Astrocyte (in vitro differentiated cells and primary cell): ENCODE results near the gene RBFOX2. TPM values are rescaled to one million over a fixed set of nuclear protein-coding genes. Genes with fewer than 3 reads are reported as not detected.
A peak's percentile ranks its signal among the peaks of the same experiment; 100 is the strongest.

ENCODE experiments used
- DNase-seq: peaks from one replicate; pipeline ENCODE4 v3.0.0-alpha.2; 2010; ENCODE audit warnings: low read depth
- FAIRE-seq: peaks from 2 replicates; lab custom pipeline; 2011; peaks lifted over from hg19 to GRCh38; lab: Jason Lieb, UNC
- H2AFZ ChIP-seq: 2 replicates; pipeline ENCODE4 v1.6.0; 2012; ENCODE audit warnings: low read depth, low read length, inconsistent platforms
- H3K27ac ChIP-seq: 2 replicates; pipeline ENCODE4 v1.5.1; 2011; ENCODE audit warnings: low read depth, low read length, inconsistent platforms
- H3K27me3 ChIP-seq: 2 replicates; pipeline ENCODE4 v1.6.0; 2011; ENCODE audit warnings: low read length, inconsistent platforms; ENCODE audit not compliant: insufficient read depth
- H3K36me3 ChIP-seq: 2 replicates; pipeline ENCODE4 v1.5.1; 2011; ENCODE audit warnings: low read length, inconsistent platforms; ENCODE audit not compliant: insufficient read depth
- H3K4me1 ChIP-seq: 2 replicates; pipeline ENCODE4 v1.5.1; 2011; ENCODE audit warnings: low read length, inconsistent platforms; ENCODE audit not compliant: insufficient read depth
- H3K4me2 ChIP-seq: 2 replicates; pipeline ENCODE4 v1.6.0; 2012; ENCODE audit warnings: low read length, inconsistent platforms
- H3K4me3 ChIP-seq: 2 replicates; pipeline ENCODE4 v1.5.1; 2011; ENCODE audit warnings: low read depth, mild to moderate bottlenecking, low read length, inconsistent platforms; ENCODE audit not compliant: insufficient read depth
- H3K79me2 ChIP-seq: 2 replicates; pipeline ENCODE4 v1.6.0; 2012; ENCODE audit warnings: mild to moderate bottlenecking, low read length, inconsistent platforms; ENCODE audit not compliant: insufficient read depth
- H3K9ac ChIP-seq: 2 replicates; pipeline ENCODE4 v1.6.0; 2012; ENCODE audit warnings: mild to moderate bottlenecking, low read length, inconsistent platforms
- H3K9me3 ChIP-seq: 2 replicates; pipeline ENCODE4 v1.5.1; 2012; ENCODE audit warnings: low read depth, mild to moderate bottlenecking, low read length, inconsistent platforms; ENCODE audit not compliant: insufficient read depth
- H4K20me1 ChIP-seq: 2 replicates; pipeline ENCODE4 v1.6.0; 2012; ENCODE audit warnings: low read length, inconsistent platforms; ENCODE audit not compliant: insufficient read depth
- H3K27ac Mint-ChIP-seq: one replicate; pipeline ENCODE4 v1.8.0; 2021; ENCODE audit warnings: mild to moderate bottlenecking, mixed read lengths; ENCODE audit not compliant: unreplicated experiment
- H3K27me3 Mint-ChIP-seq: one replicate; pipeline ENCODE4 v1.8.0; 2021; ENCODE audit warnings: low read depth, mixed read lengths; ENCODE audit not compliant: unreplicated experiment
- H3K36me3 Mint-ChIP-seq: one replicate; pipeline ENCODE4 v1.8.0; 2021; ENCODE audit warnings: low read depth, mixed read lengths; ENCODE audit not compliant: unreplicated experiment
- H3K4me1 Mint-ChIP-seq: one replicate; pipeline ENCODE4 v1.8.0; 2021; ENCODE audit warnings: low read depth, mixed read lengths; ENCODE audit not compliant: unreplicated experiment
- H3K4me3 Mint-ChIP-seq: one replicate; pipeline ENCODE4 v1.8.0; 2021; ENCODE audit warnings: mild to moderate bottlenecking, moderate library complexity, mixed read lengths; ENCODE audit not compliant: unreplicated experiment
- H3K9me3 Mint-ChIP-seq: one replicate; pipeline ENCODE4 v1.8.0; 2021; ENCODE audit warnings: mild to moderate bottlenecking, mixed read lengths; ENCODE audit not compliant: unreplicated experiment
- CTCF ChIP-seq: IDR thresholded peaks from 2 replicates; pipeline ENCODE4 v1.5.1; 2011; ENCODE audit warnings: low read depth, mild to moderate bottlenecking, inconsistent platforms, low read length, moderate library complexity; ENCODE audit not compliant: insufficient read depth
- EZH2 ChIP-seq: IDR thresholded peaks from 2 replicates; pipeline ENCODE4 v1.6.1; 2012; ENCODE audit warnings: mild to moderate bottlenecking, low read length, inconsistent platforms; ENCODE audit not compliant: insufficient read depth
- total RNA-seq: library from RNA; stranded (reverse); gene quantifications from 2 replicates; pipeline ENCODE4 v1.2.1, GENCODE V29; 2021

The RBFOX2 gene
- total RNA-seq, 1 donor from 2014 or later, result 169 TPM

- no peak overlapping the region for H3K4me2 ChIP-seq
- no peaks in the 10 kb centered on the region for H3K27me3 ChIP-seq
- no peaks in the 10 kb centered on the region for H3K27me3 Mint-ChIP-seq
- H3K9me3 ChIP-seq, result no peaks in the 10 kb centered on the region
- H3K36me3 ChIP-seq, result no peaks in the 10 kb centered on the region
- H3K4me1 ChIP-seq, result peaks cover 3% of the 10 kb centered on the region
- peaks cover 53% of the 10 kb centered on the region for H4K20me1 ChIP-seq
- H3K27ac ChIP-seq, result no peak overlapping the region
- FAIRE-seq (no peak), DNase-seq (peak; percentile 30)
- H3K36me3 Mint-ChIP-seq, result peaks cover 2% of the 10 kb centered on the region
- no peak overlapping the region for H3K4me3 ChIP-seq
- H3K4me3 Mint-ChIP-seq, result peak overlapping the region; percentile 17
- TF ChIP-seq CTCF, result no peak
- TF ChIP-seq EZH2, result no peak
- no peaks in the 10 kb centered on the region for H3K9me3 Mint-ChIP-seq
- H3K27ac Mint-ChIP-seq, result no peak overlapping the region
- H3K79me2 ChIP-seq, result peaks cover 53% of the 10 kb centered on the region
- no peak overlapping the region for H2AFZ ChIP-seq
- H3K9ac ChIP-seq, result no peak overlapping the region
- peaks cover 28% of the 10 kb centered on the region for H3K4me1 Mint-ChIP-seq
These were observed 162.0 kb downstream of the RBFOX2 start for GRCh38 chr22:35866651-35867050.

GRCh38 chr22:35864545-35865165 lies 164.0 kb downstream of the RBFOX2 start:
- no peaks in the 10 kb centered on the region for H3K36me3 ChIP-seq
- H3K9me3 Mint-ChIP-seq, result peaks cover 2% of the 10 kb centered on the region
- no peak for TF ChIP-seq CTCF
- TF ChIP-seq EZH2, result no peak
- DNase-seq (no peak), FAIRE-seq (no peak)
- H3K9ac ChIP-seq, result no peak overlapping the region
- H3K4me1 ChIP-seq, result peaks cover 3% of the 10 kb centered on the region
- no peak overlapping the region for H3K4me3 Mint-ChIP-seq
- H2AFZ ChIP-seq, result no peak overlapping the region
- H3K4me2 ChIP-seq, result no peak overlapping the region
- no peaks in the 10 kb centered on the region for H3K27me3 Mint-ChIP-seq
- H3K4me1 Mint-ChIP-seq, result peaks cover 25% of the 10 kb centered on the region
- H3K9me3 ChIP-seq, result no peaks in the 10 kb centered on the region
- no peak overlapping the region for H3K27ac ChIP-seq
- H3K27ac Mint-ChIP-seq, result no peak overlapping the region
- no peak overlapping the region for H3K4me3 ChIP-seq
- H3K27me3 ChIP-seq, result no peaks in the 10 kb centered on the region
- peaks cover 71% of the 10 kb centered on the region for H3K79me2 ChIP-seq
- H3K36me3 Mint-ChIP-seq, result no peaks in the 10 kb centered on the region
- peaks cover 45% of the 10 kb centered on the region for H4K20me1 ChIP-seq

- FAIRE-seq, result no peak
- TF ChIP-seq CTCF (no peak), EZH2 (no peak)
- no peaks in the 10 kb centered on the region for H3K36me3 ChIP-seq
- peaks cover 49% of the 10 kb centered on the region for H4K20me1 ChIP-seq
- H3K27me3 ChIP-seq, result no peaks in the 10 kb centered on the region
- H3K27ac Mint-ChIP-seq, result no peak overlapping the region
- H3K4me2 ChIP-seq, result no peak overlapping the region
- peaks cover 75% of the 10 kb centered on the region for H3K79me2 ChIP-seq
- no peak overlapping the region for H3K4me3 Mint-ChIP-seq
- H2AFZ ChIP-seq, result no peak overlapping the region
- H3K4me1 Mint-ChIP-seq, result peaks cover 15% of the 10 kb centered on the region
- DNase-seq, result no peak
- H3K9me3 ChIP-seq, result no peaks in the 10 kb centered on the region
- no peak overlapping the region for H3K27ac ChIP-seq
- H3K9ac ChIP-seq, result no peak overlapping the region
- no peaks in the 10 kb centered on the region for H3K27me3 Mint-ChIP-seq
- no peaks in the 10 kb centered on the region for H3K36me3 Mint-ChIP-seq
- peaks cover 2% of the 10 kb centered on the region for H3K9me3 Mint-ChIP-seq
- H3K4me1 ChIP-seq, result no peaks in the 10 kb centered on the region
- no peak overlapping the region for H3K4me3 ChIP-seq
These were observed 165.2 kb downstream of the RBFOX2 start for GRCh38 chr22:35863432-35863831.
